Neural crest cell (in vitro differentiated cells): ENCODE measurements around the gene FARSA. TPM values are rescaled to one million over a fixed set of nuclear protein-coding genes. Genes with fewer than 3 reads are reported as not detected.

Experiments used
- DNase-seq: peaks from one replicate; pipeline ENCODE4 v3.0.0; 2021; ENCODE audit warnings: low read depth, mixed read lengths, low spot score
- H3K27ac Mint-ChIP-seq: one replicate; pipeline ENCODE4 v1.8.0; 2021; ENCODE audit warnings: mild to moderate bottlenecking, mixed read lengths; ENCODE audit not compliant: unreplicated experiment
- H3K27me3 Mint-ChIP-seq: 2 replicates; pipeline ENCODE4 v1.8.0; 2021; ENCODE audit warnings: low read depth, mild to moderate bottlenecking, mixed read lengths
- H3K36me3 Mint-ChIP-seq: 2 replicates; pipeline ENCODE4 v1.8.0; 2021; ENCODE audit warnings: low read depth, mild to moderate bottlenecking, mixed read lengths
- H3K4me1 Mint-ChIP-seq: 2 replicates; pipeline ENCODE4 v1.8.0; 2021; ENCODE audit warnings: mixed read lengths
- H3K4me3 Mint-ChIP-seq: one replicate; pipeline ENCODE4 v1.8.0; 2021; ENCODE audit warnings: mild to moderate bottlenecking, mixed read lengths
- H3K9me3 Mint-ChIP-seq: 2 replicates; pipeline ENCODE4 v1.8.0; 2021; ENCODE audit warnings: mixed read lengths
- total RNA-seq: library from RNA; stranded (reverse); gene quantifications from 2 replicates; pipeline ENCODE4 v1.2.1, GENCODE V29; 2021
- TF ChIP-seq, protein P1 (sequence below): fragments of 200-600 bp; sonication (generic); conservative IDR thresholded peaks from 2 replicates; pipeline ENCODE4 v1.5.0; 2021; ENCODE audit warnings: antibody characterized with exemption, mild to moderate bottlenecking

Gene FARSA
- total RNA-seq, 1 donor from 2014 or later: 83.1 TPM

DNA sequence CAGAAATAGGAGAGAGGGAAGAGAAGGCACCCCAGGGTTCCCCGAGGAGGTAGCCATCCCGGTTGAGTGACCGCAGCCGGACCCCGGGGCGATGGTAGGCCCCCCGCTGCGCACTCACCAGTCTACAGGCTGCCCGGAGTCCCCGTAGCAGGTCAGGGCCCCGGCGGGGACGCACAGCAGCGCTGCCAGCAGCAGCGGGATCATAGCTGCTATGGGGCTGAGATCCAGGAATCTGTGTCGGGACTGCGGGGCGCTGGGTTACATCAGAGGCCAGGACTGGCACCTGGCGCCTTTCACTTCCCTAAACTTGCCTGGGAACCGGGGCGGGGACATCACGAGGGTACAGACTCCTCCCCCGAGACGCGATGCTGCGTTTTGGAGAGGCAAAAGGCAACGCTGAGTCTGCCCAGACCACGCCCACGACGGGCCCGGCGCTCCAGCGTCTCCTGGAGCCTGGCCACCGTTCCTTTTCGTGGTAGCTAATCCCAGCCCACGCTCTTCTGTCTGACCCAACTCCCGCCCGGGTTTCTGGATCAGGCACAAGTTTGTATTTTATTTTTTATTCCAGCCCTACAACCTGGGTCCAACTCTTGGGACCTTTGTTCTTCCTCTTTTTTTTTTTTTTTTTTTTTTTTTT lies 52.2 kb downstream of the FARSA start, which contains the start of gene DNASE2:
Gene DNASE2 (minus strand): TSS at position 278 of the 637 bp plus-strand sequence. CDS start 74 bp downstream, at position 204.
- Mint-ChIP-seq H3K4me3 (peak within 1 kb of the TSS; percentile 88), H3K27ac (peak within 1 kb of the TSS; percentile 87), H3K4me1 (peaks cover 12% of the 10 kb centered on the region), H3K27me3 (peaks cover 60% of the 10 kb centered on the region), H3K36me3 (no peaks in the 10 kb centered on the region), H3K9me3 (no peaks in the 10 kb centered on the region)
- TF ChIP-seq, protein P1, sequence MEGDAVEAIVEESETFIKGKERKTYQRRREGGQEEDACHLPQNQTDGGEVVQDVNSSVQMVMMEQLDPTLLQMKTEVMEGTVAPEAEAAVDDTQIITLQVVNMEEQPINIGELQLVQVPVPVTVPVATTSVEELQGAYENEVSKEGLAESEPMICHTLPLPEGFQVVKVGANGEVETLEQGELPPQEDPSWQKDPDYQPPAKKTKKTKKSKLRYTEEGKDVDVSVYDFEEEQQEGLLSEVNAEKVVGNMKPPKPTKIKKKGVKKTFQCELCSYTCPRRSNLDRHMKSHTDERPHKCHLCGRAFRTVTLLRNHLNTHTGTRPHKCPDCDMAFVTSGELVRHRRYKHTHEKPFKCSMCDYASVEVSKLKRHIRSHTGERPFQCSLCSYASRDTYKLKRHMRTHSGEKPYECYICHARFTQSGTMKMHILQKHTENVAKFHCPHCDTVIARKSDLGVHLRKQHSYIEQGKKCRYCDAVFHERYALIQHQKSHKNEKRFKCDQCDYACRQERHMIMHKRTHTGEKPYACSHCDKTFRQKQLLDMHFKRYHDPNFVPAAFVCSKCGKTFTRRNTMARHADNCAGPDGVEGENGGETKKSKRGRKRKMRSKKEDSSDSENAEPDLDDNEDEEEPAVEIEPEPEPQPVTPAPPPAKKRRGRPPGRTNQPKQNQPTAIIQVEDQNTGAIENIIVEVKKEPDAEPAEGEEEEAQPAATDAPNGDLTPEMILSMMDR: no peak
- peak; percentile 77 for DNase-seq

DNA sequence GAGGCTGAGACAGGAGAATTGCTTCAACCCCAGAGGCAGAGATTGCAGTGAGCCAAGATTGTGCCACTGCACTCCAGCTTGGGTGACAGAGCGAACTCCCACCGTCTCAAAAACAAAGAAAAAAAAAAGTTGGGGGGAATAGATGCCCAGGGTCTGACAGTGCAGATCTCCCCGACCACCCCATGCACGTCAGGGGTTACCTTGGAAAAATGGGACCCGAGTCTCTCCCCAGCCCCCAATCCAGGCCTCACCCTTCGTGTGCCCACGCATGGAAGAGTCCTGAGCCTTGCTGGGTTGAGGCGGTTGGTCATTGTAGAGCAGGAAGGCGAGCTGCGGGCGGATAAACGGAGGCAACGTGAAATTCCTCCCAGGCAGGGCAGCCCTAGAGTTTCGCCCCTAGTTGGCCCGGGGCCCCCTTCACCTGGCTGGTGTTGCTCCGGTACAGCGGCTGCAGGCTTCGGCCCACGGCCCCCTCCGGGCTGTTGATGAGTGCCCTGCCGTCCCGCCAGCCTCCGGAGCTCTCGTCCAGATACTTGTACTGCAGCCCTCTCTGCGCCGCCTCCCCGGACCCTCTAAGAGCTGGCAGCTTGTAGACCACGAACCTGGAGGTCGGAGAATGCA lies 52.9 kb downstream of the FARSA start:
- Mint-ChIP-seq H3K36me3 (no peaks in the 10 kb centered on the region), H3K4me3 (peak overlapping the region; percentile 88), H3K27ac (no peak overlapping the region), H3K9me3 (no peaks in the 10 kb centered on the region), H3K4me1 (peaks cover 12% of the 10 kb centered on the region), H3K27me3 (peaks cover 56% of the 10 kb centered on the region)
- no peak for DNase-seq
- TF ChIP-seq, protein P1: no peak

DNA sequence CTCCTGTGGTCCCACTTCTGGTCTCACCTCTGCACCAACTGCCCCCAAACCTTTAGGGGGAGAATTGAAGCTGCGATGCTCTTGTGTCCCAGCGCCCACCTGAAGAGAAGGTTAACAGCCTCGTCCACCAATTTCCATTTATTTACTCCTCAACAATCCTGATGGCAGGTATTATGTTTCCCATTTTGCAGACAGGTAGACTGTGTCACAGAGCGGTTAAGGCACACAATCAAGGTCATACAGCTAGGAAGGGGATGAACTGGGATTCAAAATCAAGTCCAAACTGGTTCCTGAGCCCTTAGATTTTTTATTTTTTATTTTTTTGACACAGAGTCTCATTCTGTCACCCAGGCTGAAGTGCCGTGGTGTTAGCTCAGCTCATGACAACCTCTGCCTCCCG lies 58.4 kb downstream of the FARSA start:
- H3K4me3 Mint-ChIP-seq: no peak overlapping the region
- peaks cover 12% of the 10 kb centered on the region for H3K36me3 Mint-ChIP-seq
- H3K9me3 Mint-ChIP-seq: peaks cover 6% of the 10 kb centered on the region
- H3K27ac Mint-ChIP-seq: no peak overlapping the region
- DNase-seq: no peak
- TF ChIP-seq, protein P1: no peak
- no peaks in the 10 kb centered on the region for H3K4me1 Mint-ChIP-seq
- peaks cover 11% of the 10 kb centered on the region for H3K27me3 Mint-ChIP-seq

DNA sequence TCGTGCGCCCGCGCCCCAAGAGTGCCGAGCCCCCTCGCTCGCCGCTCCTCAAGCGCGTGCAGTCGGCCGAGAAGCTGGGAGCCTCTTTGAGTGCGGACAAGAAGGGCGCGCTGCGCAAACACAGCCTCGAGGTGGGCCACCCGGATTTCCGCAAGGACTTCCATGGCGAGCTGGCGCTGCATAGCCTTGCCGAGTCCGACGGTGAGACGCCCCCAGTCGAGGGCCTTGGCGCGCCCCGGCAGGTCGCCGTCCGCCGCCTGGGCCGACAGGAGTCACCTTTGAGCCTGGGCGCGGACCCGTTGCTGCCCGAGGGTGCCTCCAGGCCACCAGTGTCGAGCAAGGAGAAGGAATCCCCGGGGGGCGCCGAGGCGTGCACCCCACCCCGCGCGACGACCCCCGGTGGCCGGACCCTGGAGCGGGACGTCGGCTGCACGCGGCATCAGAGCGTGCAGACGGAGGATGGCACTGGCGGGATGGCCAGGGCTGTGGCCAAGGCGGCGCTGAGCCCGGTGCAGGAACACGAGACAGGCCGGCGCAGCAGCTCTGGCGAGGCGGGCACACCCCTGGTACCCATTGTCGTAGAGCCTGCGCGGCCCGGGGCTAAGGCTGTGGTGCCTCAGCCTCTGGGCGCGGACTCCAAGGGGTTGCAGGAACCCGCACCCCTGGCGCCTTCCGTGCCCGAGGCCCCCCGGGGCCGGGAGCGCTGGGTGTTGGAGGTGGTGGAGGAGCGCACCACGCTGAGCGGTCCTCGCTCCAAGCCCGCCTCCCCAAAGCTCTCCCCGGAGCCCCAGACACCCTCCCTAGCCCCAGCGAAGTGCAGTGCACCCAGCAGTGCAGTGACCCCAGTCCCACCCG lies 59.4 kb downstream of the FARSA start:
- Mint-ChIP-seq H3K36me3 (peaks cover 12% of the 10 kb centered on the region), H3K9me3 (peaks cover 6% of the 10 kb centered on the region), H3K27me3 (peaks cover 6% of the 10 kb centered on the region), H3K4me1 (no peaks in the 10 kb centered on the region), H3K27ac (no peak overlapping the region), H3K4me3 (no peak overlapping the region)
- DNase-seq: no peak
- TF ChIP-seq, protein P1: no peak

DNA sequence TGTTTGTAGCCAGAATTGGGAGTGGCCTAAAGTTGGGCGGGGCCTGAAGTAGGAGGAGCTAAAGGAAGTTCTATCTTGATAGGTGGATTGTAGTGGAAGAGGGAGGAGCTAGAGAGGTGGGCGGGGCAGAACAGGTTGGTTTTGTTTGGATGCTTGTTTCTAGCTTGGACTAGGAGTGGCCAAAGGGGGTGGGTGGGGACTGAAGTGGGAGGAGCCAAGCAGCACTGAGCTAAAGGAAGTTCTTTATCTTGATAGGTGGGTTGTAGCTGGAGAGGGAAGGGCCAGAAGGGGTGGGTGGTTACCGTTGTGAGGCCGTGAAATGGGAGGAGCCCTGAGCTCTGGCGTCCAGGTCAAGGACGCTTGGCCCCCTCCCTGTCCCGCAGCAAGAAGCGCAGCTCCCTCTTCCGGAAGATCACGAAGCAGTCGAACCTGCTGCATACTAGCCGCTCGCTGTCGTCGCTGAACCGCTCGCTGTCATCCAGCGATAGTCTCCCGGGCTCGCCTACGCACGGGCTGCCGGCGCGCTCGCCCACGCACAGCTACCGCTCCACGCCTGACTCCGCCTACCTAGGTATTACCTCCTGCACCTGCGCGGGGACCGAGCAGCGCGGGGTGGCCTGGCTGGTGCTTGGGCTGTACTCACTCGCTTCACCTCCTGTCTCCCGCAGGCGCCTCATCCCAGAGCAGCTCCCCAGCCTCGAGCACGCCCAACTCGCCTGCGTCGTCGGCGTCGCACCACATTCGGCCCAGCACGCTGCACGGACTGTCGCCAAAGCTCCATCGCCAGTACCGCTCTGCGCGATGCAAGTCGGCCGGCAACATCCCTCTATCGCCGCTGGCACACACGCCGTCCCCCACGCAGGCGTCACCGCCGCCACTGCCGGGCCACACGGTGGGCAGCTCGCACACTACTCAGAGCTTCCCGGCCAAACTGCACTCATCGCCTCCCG lies 60.3 kb downstream of the FARSA start:
- no peak overlapping the region for H3K27ac Mint-ChIP-seq
- H3K9me3 Mint-ChIP-seq: peaks cover 6% of the 10 kb centered on the region
- H3K4me3 Mint-ChIP-seq: no peak overlapping the region
- TF ChIP-seq, protein P1: no peak
- H3K4me1 Mint-ChIP-seq: no peaks in the 10 kb centered on the region
- peaks cover 2% of the 10 kb centered on the region for H3K27me3 Mint-ChIP-seq
- peaks cover 15% of the 10 kb centered on the region for H3K36me3 Mint-ChIP-seq
- DNase-seq: no peak
